Stimulated activated naive CD8-positive, alpha-beta T cell treated with anti-CD3 and anti-CD28 coated beads, Interleukin-15, Interleukin-2, amounts not matched to agents 100 ng/mL and 50 ng/mL, for 24 hours (primary cell): ENCODE data around the gene WDR53.
"Not testable (repeated sequence)": the region's sequence is repeated elsewhere in the genome, so short reads cannot be mapped to it uniquely, and the experiment has no call there.

Experiments used
- H3K27ac Mint-ChIP-seq: one replicate; pipeline ENCODE4 v1.8.0; 2021; ENCODE audit warnings: mild to moderate bottlenecking, mixed read lengths
- H3K27me3 Mint-ChIP-seq: one replicate; pipeline ENCODE4 v1.8.0; 2021; ENCODE audit warnings: mixed read lengths
- H3K36me3 Mint-ChIP-seq: one replicate; pipeline ENCODE4 v1.8.0; 2021; ENCODE audit warnings: low read depth, mixed read lengths
- H3K4me1 Mint-ChIP-seq: one replicate; pipeline ENCODE4 v1.8.0; 2021; ENCODE audit warnings: low read depth, mixed read lengths
- H3K4me3 Mint-ChIP-seq: one replicate; pipeline ENCODE4 v1.8.0; 2021; ENCODE audit warnings: mild to moderate bottlenecking, mixed read lengths
- H3K9me3 Mint-ChIP-seq: one replicate; pipeline ENCODE4 v1.8.0; 2021; ENCODE audit warnings: mixed read lengths

Gene WDR53

DNA sequence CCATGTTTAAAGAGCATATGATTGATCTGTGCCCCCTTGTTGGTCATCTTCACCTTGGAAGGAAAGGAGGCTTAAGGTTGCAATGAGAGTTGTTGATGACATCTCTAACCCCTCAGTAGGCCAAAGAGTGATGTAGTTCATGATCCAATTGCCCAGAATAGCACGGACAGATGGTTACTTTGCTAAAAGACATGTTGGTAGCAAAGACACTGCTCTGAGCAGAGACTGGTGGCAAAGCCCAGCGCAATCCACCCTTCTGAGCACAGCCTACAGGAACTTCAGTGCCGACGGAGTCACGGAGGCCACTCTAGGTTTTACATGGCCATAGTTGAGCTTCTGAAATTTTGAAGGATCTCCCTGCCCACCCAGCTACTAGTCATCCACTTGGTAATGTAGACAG, 21.9 kb upstream of the WDR53 start:
- Mint-ChIP-seq H3K9me3 (no peaks in the 10 kb centered on the region), H3K27ac (no peak overlapping the region), H3K4me3 (no peak overlapping the region), H3K27me3 (peaks cover 3% of the 10 kb centered on the region), H3K36me3 (peaks cover 17% of the 10 kb centered on the region), H3K4me1 (no peaks in the 10 kb centered on the region)

DNA sequence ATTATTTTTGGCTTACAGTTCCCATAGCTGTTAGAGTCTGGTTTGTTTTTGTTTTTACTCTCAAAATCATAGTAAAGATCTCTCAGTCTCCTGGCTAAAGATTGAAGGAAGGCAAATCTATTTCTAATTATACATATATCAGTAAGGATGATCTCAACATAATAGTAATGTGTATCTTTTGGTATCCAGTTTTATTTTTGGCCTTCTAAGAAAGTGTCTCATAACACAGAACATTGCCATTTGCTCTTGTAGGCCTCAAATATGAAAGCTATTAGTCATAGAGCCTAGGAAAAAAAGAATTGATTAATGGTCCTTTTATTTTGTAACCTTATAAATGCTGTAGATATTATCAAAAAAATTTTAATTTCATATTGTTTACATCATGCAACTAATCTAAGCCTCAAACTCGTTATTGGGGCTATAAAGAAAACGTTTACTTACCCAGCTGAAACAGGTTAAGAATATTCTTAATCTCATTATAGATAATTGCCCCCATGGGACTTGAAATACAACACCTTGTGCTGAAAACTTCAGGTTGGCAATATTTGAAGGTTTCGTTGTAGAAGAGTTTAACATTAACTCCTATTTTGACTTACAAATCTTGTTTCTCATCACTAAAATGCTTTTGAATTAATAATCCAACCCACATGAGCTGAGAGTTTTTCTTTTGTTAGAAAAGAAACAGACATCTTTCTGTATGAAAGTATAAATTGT, 16.8 kb upstream of the WDR53 start:
- peaks cover 54% of the 10 kb centered on the region for H3K36me3 Mint-ChIP-seq
- H3K4me3 Mint-ChIP-seq: no peak overlapping the region
- H3K27ac Mint-ChIP-seq: no peak overlapping the region
- no peaks in the 10 kb centered on the region for H3K9me3 Mint-ChIP-seq
- H3K4me1 Mint-ChIP-seq: no peaks in the 10 kb centered on the region
- H3K27me3 Mint-ChIP-seq: no peaks in the 10 kb centered on the region

DNA sequence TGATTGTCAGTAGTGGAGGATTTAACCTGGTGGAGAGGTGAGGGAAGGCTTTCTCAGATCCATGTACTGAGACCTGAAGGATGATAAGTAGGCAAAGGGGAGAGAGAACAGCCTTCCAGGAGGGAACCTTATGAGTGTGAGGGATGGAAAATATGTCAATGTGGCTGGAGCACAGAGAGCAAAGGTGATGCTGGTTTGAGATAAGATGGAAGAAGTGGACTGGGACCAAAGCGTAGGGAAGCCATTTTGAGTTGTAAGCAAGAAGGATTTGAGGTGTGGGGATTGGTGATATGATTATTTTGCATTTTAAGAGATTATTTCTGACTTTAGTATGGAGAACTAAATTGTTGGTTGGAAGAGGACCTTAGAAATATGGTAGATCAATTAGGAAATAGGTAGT, 4.0 kb upstream of the WDR53 start:
- Mint-ChIP-seq H3K36me3 (peaks cover 15% of the 10 kb centered on the region), H3K27ac (no peak overlapping the region), H3K9me3 (no peaks in the 10 kb centered on the region), H3K4me3 (no peak overlapping the region), H3K4me1 (peaks cover 25% of the 10 kb centered on the region), H3K27me3 (no peaks in the 10 kb centered on the region)

GRCh38 chr3:196570332-196570731, 2.0 kb upstream of the WDR53 start:
- peaks cover 15% of the 10 kb centered on the region for H3K36me3 Mint-ChIP-seq
- H3K4me1 Mint-ChIP-seq: peaks cover 38% of the 10 kb centered on the region
- H3K9me3 Mint-ChIP-seq, H3K27ac Mint-ChIP-seq, H3K27me3 Mint-ChIP-seq: not testable (repeated sequence)
- peak overlapping the region; percentile 92 for H3K4me3 Mint-ChIP-seq

DNA sequence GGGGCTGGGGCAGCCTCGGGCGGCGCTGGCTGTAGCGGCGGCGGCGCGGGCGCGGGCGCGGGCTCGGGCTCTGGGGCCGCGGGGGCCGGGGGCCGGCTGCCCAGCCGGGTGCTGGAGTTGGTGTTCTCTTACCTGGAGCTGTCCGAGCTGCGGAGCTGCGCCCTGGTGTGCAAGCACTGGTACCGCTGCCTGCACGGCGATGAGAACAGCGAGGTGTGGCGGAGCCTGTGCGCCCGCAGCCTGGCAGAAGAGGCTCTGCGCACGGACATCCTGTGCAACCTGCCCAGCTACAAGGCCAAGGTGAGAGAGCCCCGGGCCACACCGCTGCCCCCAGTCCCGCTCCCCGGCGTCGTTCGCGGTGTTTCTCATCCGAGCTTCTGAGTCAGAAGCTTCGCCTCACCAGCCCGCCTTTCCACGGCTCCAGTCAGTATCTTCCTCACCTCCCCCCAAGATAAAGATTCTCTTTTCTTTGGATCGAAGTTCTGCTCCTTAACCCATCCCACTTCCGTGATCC, 706 bp upstream of the WDR53 start:
- no peaks in the 10 kb centered on the region for H3K27me3 Mint-ChIP-seq
- no peaks in the 10 kb centered on the region for H3K9me3 Mint-ChIP-seq
- H3K4me3 Mint-ChIP-seq: peak overlapping the region; percentile 92
- peak overlapping the region; percentile 87 for H3K27ac Mint-ChIP-seq
- peaks cover 16% of the 10 kb centered on the region for H3K36me3 Mint-ChIP-seq
- H3K4me1 Mint-ChIP-seq: peaks cover 44% of the 10 kb centered on the region

DNA sequence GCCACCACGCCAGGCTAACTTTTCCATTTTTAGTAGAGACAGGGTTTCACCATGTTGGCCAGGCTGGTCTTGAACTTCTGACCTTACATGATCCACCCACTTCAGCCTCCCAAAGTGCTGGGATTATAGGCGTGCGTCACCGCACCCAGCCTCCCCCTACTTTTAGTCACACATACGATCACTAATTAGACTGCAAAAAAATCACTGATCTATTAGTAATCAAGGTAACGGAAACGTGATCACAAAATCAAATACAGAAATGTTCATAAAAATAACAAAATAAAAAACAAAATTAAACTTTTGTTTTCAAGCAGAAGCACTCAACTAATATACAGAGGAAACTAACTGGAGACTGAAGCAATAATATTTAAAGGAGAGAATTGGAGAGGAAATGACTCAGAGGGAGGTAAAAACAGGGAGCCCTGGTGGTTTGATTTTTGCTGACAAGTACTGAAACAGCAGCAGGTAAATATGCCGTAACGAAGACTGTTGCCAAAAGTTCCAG, 4.6 kb downstream of the WDR53 start:
- no peaks in the 10 kb centered on the region for H3K9me3 Mint-ChIP-seq
- peaks cover 19% of the 10 kb centered on the region for H3K36me3 Mint-ChIP-seq
- H3K27me3 Mint-ChIP-seq: no peaks in the 10 kb centered on the region
- peaks cover 48% of the 10 kb centered on the region for H3K4me1 Mint-ChIP-seq
- H3K4me3 Mint-ChIP-seq: no peak overlapping the region
- peak overlapping the region; percentile 50 for H3K27ac Mint-ChIP-seq

DNA sequence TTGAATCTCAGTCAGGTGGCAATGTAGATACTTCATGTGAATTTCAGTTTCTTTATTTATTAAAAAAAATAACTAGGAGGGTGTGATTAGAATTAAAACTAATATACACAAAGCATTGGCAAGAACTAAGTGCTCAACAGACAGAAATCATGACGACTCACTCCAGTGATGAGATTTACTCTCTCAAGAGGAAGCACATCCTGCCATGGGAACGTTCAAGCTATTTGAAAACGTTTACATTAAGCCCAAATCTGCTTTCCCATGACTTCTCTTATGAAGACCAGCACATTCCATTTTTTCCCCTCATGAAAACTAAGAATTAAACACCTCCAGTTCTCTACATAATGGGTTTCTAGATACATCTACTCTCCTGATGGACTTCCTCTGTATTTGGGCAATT, 8.5 kb downstream of the WDR53 start:
- Mint-ChIP-seq H3K27ac (no peak overlapping the region), H3K27me3 (no peaks in the 10 kb centered on the region), H3K4me3 (no peak overlapping the region), H3K4me1 (peaks cover 29% of the 10 kb centered on the region), H3K9me3 (no peaks in the 10 kb centered on the region), H3K36me3 (peaks cover 20% of the 10 kb centered on the region)

DNA sequence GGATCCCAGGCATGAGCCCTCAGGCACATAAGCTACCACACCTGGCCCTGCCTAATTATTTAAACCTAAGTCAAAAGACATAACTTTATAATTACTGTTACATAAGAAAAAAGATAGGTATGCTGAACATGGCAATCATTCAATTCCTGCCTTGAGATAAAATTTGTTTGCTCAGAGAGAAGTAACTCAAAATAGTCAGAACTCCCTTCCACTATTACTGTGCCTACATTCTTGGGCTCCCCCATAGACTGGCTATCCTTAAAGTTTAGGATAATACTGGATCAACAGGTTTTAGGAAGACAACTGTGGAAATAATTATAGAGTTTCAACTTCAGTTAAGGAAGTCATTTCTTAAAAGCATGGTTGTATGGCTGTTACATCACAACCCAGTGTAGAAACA, 9.9 kb downstream of the WDR53 start:
- Mint-ChIP-seq H3K9me3 (no peaks in the 10 kb centered on the region), H3K36me3 (peaks cover 21% of the 10 kb centered on the region), H3K4me1 (peaks cover 15% of the 10 kb centered on the region), H3K27me3 (no peaks in the 10 kb centered on the region), H3K27ac (no peak overlapping the region), H3K4me3 (no peak overlapping the region)

GRCh38 chr3:196557236-196557635, 11.1 kb downstream of the WDR53 start:
- Mint-ChIP-seq H3K4me1 (peaks cover 9% of the 10 kb centered on the region), H3K27ac (no peak overlapping the region), H3K4me3 (no peak overlapping the region), H3K27me3 (no peaks in the 10 kb centered on the region), H3K9me3 (no peaks in the 10 kb centered on the region), H3K36me3 (peaks cover 21% of the 10 kb centered on the region)

DNA sequence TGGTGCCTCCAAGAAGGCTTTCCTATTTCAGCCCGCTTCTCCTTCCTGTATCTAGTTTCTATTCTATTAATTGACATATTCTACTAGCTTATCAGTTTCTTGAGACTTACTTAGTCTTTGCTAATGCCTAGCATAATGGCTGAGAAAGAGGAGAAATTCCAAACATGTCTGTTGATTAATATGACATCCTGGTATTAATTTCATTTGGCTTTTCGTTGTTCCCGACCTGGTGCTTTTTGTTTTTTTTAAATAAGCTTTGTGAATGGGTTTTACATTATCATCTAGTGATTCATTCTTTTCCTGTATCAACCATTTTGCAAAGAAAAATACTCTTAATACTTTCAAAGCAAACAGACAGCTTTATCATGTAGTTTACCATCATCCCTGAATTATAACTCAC, 13.1 kb downstream of the WDR53 start:
- peaks cover 14% of the 10 kb centered on the region for H3K36me3 Mint-ChIP-seq
- no peak overlapping the region for H3K27ac Mint-ChIP-seq
- no peak overlapping the region for H3K4me3 Mint-ChIP-seq
- no peaks in the 10 kb centered on the region for H3K27me3 Mint-ChIP-seq
- H3K9me3 Mint-ChIP-seq: peaks cover 2% of the 10 kb centered on the region
- peaks cover 5% of the 10 kb centered on the region for H3K4me1 Mint-ChIP-seq

- H3K27ac Mint-ChIP-seq: no peak overlapping the region
- peaks cover 4% of the 10 kb centered on the region for H3K4me1 Mint-ChIP-seq
- H3K36me3 Mint-ChIP-seq: peaks cover 12% of the 10 kb centered on the region
- H3K27me3 Mint-ChIP-seq: no peaks in the 10 kb centered on the region
- H3K4me3 Mint-ChIP-seq: no peak overlapping the region
- peaks cover 7% of the 10 kb centered on the region for H3K9me3 Mint-ChIP-seq
Observed at GRCh38 chr3:196554205-196554604, 14.1 kb downstream of the WDR53 start.

GRCh38 chr3:196553551-196553950, 14.8 kb downstream of the WDR53 start:
- H3K36me3 Mint-ChIP-seq: peaks cover 12% of the 10 kb centered on the region
- peaks cover 4% of the 10 kb centered on the region for H3K4me1 Mint-ChIP-seq
- no peak overlapping the region for H3K27ac Mint-ChIP-seq
- H3K27me3 Mint-ChIP-seq: no peaks in the 10 kb centered on the region
- H3K4me3 Mint-ChIP-seq: no peak overlapping the region
- peaks cover 7% of the 10 kb centered on the region for H3K9me3 Mint-ChIP-seq

GRCh38 chr3:196552253-196552652, 16.1 kb downstream of the WDR53 start:
- peaks cover 12% of the 10 kb centered on the region for H3K36me3 Mint-ChIP-seq
- H3K4me3 Mint-ChIP-seq: no peak overlapping the region
- H3K27ac Mint-ChIP-seq: no peak overlapping the region
- peaks cover 7% of the 10 kb centered on the region for H3K9me3 Mint-ChIP-seq
- peaks cover 4% of the 10 kb centered on the region for H3K4me1 Mint-ChIP-seq
- no peaks in the 10 kb centered on the region for H3K27me3 Mint-ChIP-seq

DNA sequence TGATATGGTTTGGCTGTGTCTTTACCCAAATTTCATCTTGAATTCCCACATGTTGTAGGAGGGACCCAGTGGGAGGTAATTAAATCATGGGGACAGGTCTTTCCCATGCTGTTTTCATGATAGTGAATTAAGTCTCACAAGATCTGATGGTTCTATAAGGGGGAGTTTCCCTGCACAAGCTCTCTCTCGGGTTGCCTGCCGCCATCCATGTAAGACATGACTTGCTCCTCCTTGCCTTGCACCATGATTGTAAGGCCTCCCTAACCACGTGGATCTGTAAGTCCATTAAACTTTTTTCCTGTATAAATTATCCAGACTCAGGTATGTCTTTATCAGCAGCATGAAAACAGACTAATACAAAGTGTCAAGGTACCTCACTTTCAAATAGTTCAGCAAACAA, 18.2 kb downstream of the WDR53 start:
- H3K4me3 Mint-ChIP-seq, H3K36me3 Mint-ChIP-seq, H3K4me1 Mint-ChIP-seq, H3K27ac Mint-ChIP-seq, H3K27me3 Mint-ChIP-seq, H3K9me3 Mint-ChIP-seq: not testable (repeated sequence)

- not testable (repeated sequence) for H3K4me1 Mint-ChIP-seq, H3K4me3 Mint-ChIP-seq, H3K27me3 Mint-ChIP-seq, H3K27ac Mint-ChIP-seq, H3K36me3 Mint-ChIP-seq, H3K9me3 Mint-ChIP-seq
Observed at GRCh38 chr3:196549312-196549711, 19.0 kb downstream of the WDR53 start.

DNA sequence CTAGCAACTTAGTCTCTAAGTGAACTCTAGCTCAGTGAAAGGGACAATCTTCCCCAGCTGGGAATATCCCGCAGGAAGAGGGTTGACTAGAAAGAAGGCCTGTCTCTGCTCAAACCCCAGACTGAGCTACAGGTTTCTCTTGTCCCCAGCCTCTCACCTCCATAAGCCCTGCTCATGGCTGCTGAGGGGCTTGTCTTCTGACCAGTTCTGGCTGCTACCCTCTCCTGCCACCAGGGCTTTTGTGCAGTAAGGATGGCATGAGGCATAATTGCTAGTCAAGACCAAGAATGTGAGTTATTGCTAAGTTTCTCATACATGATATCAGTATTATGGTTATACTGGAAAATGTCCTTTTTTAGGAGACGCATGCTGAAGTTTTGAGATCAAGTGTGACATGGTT, 21.3 kb downstream of the WDR53 start:
- H3K4me1 Mint-ChIP-seq: no peaks in the 10 kb centered on the region
- no peak overlapping the region for H3K4me3 Mint-ChIP-seq
- peaks cover 3% of the 10 kb centered on the region for H3K36me3 Mint-ChIP-seq
- H3K9me3 Mint-ChIP-seq: peaks cover 7% of the 10 kb centered on the region
- H3K27ac Mint-ChIP-seq: no peak overlapping the region
- no peaks in the 10 kb centered on the region for H3K27me3 Mint-ChIP-seq
